GM18870 (cell line): ENCODE results near the gene CABLES2.
"Not testable (repeated sequence)": the region's sequence is repeated elsewhere in the genome, so short reads cannot be mapped to it uniquely, and the experiment has no call there.

Source experiments
- ATAC-seq: cut with Tn5 transposase; IDR thresholded peaks from one replicate; pipeline ENCODE4 v1.9.1; 2021; ENCODE audit warnings: moderate library complexity; ENCODE audit not compliant: unreplicated experiment

Gene CABLES2

DNA sequence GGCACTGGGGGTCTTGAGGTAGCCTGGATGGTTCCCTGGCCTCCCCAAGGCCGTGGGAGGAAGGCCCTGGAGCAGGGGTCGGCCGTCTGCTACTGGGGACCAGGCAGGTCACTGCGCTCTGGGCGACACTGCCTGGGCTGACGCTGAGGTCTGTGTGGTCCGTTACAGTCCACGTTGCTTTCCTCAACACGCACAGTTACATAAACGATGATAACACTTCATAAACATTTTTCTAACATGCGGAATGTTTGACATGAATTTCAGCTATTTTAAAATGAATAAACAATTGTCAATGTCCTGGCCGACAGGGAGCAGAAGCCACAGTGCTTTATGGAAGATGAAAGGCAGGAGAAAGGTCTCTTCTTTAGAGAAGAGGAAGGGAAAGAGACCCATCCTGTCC lies 30.4 kb upstream of the CABLES2 start:
- ATAC-seq = no peak

DNA sequence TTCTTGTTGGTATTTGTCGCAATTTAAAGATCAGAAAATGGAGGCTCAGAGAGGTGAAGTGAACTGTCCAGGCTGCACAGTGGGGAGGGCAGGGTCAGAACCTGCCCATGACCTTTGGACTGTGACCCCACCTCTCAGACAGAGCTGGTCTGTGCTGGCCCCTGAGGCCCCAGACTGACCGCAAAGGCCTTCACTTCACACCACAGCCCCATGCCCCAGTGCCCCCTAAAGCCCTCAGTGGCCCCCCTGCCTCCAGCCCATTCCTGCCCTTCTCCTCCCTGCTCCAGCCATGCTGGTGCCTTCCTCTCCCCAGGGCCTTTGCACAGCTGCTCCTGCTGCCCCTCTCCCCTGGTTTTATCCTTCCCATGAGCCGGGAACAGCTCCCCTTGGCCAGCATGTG lies 29.6 kb upstream of the CABLES2 start:
- ATAC-seq = no peak

DNA sequence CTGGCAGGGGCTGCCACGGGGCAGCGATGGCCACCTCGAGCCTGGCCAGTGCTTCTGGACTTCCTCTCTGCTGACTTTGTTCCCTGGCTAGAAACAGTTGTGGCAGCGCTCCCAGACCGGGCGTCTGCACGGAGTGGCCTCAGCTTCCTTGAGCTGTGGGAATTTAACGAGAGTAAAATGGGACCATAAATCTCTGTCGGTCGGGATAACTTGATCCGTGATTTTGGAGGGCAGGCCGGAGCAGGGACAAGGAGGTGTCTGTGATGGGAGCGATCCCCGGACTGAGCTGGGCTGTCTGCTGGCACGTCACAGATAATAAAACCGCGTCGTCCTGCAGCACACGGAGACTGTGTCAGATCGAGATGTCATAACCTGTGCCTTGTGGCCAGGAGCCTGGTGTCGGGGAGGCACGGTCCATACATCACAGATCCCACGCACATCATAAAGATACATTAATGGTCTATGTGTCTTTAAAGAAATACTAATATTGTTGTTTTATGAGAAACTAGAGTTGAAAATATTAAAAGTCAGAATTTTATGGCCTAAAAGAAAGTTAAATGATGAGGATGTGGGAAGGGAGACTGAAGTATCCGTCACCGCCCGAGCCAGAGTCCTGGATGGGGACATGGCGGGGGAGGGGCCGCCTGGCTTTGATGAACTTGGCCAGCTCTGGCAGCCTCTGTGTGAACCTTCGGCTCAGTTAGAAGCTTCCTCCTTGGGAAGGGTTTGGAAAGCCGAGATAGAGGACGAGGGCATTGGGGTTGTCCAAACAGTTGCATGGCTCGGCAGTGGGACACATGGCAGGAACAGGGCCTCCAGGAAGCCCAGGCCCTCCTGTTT lies 26.8 kb upstream of the CABLES2 start:
- no peak for ATAC-seq

DNA sequence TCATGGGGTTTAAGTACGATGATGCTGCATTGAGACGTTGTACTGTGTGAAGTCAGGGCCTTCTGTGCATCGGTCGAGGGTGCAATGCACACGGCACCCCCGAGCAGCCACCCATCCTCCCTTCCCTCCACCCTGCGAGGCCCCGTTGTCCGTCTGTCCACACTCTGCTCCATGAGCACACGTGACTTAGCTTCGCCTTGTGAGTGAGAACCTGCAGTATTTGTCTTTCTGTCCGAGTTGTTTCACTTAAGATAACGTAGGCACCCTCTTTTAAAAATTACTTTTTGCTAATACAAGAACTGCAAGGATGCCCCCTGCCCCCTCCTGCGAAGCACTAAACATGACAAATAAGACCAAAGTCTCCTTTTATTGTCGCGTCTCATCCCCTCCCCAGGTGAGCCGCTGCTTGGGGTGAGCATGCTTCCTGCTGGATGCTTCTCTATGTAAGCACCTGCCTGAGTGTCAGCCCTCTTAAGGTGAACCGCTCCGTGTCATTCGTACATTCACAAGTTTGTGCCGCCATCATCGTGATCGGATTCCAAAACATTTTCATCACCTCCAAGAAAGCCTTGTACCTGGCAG lies 23.9 kb upstream of the CABLES2 start:
- no peak for ATAC-seq

DNA sequence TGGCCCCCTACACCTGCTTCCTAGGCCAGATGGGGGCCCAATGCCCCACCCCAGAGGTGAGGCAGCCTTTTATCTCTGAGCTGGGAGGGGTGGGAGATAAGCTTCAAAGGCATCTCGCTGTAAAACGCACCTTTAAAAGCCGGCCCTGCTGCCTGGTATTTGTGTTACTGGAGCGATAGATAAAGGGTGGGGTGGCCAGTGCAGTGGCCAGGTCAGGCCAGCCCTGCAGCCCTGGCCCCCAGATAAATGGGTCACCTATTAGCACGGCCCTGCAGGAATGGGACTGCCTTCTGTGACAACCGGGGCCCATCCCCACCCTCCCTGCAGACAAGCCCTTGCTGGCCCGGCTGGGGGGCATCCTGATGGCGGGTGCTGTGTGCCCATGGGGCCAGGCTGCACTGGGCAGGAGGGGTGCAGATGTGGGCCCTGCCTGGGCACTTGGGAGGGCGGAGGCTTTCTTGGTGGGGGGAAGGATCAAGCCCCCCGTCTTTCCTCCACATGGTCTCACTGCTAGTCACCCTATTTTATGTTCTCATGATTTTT lies 23.3 kb upstream of the CABLES2 start:
- no peak for ATAC-seq

DNA sequence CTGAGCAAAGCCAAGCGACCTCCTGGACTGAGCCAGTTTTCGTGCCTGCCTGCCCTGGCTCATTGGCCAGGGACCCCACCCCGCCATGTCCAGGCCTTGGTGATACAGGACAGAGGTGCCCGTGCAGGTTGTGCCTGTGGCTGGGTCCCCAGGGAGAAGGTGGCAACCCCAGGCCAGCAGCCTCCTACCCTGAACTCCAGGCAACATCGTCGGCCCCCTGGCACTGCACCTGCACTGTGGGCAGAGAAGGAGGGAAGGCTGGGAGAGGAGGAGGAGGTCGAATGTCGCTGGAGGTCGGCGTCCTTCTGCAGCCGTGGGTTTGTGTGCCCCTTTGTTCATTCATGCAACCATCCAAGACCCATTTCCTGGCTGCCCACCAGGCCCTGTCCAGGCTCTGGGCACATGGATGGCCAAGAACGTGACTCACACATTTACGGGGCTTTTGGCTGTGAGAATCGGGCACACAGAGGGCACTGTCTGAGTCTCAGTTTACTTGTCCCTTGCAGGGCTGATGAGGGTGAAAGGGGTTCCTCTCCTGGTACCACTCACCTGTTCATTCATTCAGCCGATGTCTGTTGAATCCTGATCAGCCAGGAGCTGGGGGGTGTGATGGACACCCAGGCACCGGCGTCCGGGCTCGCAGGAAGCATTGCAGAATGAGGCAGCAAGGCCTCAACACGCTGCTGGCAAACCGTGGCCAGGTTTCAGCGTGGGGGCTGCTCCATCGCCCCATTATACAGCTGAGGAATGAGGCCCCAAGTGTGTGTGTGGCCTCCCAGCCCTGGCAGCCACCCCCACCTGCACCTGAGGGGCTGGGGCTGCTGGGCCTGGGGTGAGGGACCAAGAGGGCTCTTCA lies 22.6 kb upstream of the CABLES2 start:
- ATAC-seq = no peak

DNA sequence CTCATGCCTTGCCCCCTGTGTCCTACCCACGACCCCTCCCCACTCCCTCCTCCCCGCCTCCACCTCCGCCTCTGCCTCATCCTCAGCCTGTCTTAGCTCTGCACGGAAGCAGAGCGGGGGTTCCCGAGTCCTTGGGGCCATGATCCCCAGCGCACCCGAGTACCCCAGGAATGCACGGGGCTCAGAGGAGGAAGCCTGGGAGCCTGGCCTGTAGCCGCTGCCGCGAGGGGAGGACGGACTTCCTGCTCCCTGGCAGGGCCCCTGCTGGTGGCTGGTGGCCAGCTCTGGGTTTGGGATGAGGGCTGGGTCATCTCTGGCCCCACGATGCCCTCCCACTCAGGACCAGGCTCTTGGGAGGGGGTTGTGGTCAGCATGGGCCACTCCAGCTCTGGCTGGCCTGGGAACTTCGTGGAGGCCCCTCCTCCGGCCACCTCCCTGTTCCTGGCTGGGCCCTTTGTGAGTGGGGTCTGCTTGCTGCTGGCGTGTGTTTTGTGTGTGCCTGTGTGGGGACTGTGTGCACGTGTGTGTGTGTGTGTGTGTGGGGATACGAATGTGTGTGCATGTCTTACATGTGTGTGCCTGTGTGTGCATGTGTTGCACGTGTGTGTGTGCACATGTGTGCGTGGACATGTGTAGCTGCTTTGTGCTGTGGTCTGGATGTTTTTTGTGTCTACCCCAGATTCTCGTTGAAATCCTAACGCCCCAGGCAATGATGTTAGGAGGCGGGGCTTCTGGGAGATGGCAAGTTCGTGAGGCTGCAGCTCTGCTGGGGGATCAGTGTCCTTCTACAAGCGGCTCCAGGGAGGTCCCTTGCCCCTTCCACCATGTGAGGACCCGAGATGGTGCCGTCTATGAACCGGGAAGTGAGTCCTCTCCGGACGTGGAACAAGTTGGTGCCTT lies 21.6 kb upstream of the CABLES2 start:
- ATAC-seq = no peak

DNA sequence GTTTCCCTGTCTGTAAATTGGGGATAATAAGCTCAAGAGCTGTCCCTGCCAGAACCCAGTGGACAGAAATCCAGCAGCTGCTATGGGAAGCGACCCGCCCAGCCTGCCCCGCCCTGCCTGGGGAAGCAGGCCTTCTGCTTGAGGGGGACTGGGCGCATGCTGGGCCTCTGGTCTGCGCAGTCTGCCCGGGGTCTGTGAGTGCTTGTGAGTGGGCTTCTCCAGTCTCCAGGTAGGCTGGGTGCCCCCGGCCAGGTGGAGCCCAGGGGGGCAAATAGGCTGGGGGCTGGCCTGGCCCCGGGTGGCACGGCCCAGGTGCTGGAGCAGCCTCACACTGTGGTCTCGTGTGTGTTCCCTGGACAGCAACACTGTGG lies 20.9 kb upstream of the CABLES2 start:
- no peak for ATAC-seq

DNA sequence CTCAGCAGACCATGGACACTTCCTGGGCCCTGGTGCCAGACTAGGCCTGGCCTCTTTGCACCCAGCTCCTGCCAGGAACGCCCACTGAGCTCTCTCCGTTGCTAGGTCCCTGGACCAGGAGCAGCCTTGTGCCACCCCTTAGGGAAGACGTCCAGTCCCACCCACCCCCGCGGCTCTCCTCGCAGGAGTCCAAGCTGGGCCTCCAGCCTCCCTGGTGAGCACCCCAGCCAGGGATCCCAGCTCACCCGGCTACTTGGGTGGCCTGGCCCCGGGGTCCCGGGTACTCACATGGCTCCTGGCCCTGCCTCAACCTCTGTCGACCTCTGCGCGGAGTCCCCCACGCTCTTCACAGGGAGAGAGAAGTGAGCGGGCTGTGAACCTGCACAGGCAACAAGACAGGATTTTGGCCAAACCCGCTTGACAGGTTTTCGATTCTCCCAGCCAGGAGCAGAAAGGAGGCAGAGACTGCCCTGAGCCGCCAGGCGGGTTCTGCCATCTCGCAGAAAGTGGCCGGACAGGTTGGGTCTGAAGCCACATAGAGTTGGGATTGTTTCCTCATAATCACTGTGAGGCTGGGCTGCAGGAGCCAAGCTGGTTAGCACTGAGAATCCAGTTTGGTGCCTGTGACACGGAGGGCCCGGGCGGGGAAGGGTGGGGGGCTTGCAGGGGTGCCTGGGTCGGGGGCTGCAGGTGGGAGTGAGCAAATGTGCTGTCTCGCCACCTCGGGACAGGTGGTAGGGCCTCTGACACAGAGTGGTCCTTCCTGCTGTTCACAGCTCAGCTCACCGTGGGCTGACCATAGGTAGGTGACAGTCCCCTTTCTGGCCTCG lies 20.3 kb upstream of the CABLES2 start, which contains the start of gene RBBP8NL:
Gene RBBP8NL (minus strand): TSS at position 368 of the 830 bp plus-strand sequence. CDS start 7,892 bp downstream, outside the sequence.
- no peak for ATAC-seq

DNA sequence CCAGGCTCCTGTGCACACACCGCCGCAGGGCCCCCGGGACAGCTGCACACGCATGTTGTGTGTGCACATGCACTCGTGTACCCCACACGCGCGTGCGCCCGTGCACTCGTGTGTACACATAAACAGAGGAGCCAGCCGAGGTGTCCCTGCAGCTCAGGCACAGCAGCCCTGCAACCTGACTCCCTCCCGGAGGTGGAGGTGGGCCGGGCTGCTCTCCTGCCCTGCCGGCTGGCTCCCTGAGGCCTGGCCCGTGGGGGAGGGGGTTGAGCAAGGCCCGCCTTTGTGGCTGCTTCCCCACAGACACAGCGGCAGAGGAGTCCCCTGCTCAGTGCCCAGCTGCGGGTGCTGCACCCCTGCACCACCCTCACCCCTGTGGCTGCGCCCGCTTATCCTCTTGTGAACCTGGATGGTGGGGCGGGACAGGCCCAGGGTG lies 19.6 kb upstream of the CABLES2 start:
- no peak for ATAC-seq

DNA sequence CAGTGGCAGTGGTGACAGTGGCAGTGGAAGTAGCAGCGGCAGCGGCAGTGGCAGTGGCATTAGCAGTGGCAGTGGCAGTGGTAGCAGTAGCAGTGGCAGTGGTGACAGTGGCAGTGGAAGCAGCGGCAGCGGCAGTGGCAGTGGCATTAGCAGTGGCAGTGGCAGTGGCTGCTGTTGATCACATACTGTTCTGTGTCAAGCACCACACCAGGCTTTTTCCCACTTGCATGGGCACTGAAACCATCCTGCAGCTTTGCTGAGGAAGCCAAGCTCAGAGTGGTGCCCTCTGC lies 18.9 kb upstream of the CABLES2 start:
- ATAC-seq = not testable (repeated sequence)

DNA sequence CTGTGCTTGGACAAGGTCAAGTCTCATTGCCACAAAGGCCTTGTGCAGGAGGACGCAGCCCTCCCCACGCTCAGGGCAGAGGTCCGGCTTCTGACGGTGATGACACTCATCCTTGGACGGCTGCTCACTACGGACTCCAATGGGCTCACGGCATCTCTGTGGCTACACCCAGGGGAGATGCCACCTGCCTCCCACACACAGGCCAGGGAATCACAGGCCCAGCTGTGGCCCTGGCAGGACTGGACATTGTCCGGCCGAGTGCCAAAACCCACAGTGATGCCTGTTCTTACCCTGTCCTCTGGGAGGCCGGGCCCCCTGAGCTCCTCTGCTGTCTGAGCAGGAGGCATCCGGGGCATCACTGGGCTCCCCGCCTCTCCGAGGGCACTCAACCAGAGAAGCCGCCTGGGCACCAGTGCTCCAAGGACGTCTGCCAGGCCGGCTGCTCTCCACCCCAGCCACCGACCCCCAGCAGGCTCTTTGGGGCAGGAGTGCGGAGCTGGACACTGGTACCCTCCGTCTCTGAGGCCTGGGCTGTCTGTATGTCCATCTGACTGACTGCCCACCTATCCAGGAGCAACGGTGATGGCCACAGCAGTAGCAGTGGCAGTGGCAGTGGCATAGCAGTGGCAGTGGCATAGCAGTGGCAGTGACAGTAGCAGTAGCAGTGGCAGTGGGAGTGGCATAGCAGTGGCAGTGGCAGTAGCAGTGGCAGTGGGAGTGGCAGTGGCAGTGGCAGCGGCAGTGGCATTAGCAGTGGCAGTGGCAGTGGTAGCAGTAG lies 18.4 kb upstream of the CABLES2 start:
- no peak for ATAC-seq

DNA sequence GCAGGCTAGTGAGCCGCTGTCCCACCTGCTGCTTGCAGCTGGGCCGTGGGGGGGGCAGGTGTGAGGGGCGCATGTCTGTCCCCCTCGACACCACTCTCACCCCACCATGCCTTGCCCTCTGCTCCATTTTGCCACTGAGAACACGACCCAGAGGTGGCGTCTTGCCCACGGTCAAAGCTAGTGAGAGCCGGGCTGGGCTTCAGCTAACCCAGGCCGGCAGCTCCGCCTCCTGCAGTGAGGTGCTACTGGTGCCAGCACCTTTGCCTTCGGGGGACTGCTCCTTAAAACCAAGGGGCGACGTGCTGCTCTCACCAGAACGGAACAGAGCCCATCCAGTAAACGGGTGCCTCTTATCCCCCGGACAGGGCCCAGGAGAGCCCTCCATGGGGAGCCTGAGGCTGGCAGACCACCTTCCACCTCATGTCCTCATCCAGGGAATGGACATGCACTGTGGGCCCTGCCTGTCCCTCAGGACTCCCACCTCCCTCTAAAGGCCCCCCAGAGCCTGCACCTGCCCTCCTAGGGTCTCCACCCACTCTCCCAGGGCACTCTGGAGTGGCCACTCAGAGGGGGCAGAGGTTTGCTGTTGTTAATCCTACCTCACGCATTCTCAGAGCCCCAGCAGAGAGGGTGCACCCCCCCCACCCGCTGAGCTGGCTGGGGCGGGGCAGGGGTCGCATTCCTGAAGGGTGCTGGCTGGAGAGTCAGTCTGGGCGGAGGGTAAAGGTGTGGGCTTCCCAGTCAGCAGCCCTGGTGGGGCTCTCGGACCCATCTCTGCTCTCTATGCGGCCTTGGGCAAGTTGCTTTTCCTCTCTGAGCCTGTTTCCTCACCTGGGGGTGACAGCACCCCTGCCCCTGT lies 17.4 kb upstream of the CABLES2 start:
- ATAC-seq = no peak

DNA sequence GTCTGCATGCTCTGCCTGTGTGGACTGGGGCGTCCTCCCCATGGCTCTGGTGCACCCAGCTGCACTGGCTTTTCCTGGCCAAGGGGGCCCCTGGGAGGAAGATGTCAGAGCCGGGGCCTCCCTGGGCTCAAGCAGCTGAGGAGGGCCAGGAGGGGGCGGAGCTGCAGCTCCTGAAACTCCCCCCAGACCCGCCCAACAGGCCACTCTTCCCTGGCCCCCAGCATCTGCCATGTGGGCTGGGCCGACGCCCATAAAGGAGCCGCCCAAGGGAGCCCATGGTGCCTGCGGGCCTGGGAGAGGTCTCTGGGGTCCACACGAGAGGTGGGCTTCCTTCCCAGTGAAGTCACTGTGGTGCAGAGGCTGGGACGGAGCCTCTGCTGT lies 16.2 kb upstream of the CABLES2 start:
- ATAC-seq = no peak

DNA sequence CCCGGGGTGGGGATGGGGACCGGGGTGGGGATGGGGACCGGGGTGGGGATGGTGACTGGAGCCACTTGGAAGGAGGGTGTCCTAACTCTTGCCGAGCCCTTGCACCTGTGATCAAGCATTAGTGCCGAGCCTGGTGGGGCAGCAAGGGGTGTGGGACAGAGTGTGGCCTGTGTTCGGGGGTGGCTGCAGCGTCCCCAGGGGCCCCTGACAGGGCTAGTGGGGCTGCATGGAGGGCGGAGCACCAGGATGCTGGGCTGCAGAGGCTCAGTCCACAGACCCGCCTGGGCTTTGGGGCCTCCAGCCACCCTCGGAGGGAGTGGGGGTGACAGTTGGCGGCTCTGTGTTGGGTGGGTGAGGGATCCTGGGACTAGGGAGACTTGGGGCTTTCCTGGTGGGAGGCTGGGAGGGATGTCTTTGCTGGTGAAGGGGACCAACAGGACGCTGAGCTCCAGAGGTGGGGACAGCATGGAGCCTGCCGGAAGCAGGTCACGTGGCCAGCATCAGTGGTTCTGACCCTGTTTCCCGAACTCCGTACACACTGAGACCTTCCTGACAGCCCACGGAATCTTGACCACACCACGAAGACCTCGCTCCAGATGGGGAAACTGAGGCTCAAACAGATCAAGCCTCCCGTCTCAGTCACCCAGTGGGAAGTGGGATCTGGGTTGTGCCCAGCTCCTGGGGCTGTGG lies 15.7 kb upstream of the CABLES2 start:
- ATAC-seq = no peak

DNA sequence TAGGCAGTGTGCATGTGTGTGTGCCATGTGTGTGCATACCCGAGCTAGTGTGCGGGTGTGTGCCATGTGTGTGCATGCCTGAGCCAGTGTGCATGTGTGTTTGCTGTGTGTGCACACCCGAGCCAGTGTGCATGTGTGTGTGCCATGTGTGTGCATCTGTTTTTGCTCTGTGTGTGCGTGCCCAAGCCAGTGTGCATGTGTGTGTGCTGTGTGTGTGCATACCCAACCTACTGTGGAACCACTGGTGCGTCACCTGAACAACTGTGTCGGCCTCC lies 14.6 kb upstream of the CABLES2 start:
- ATAC-seq = no peak

DNA sequence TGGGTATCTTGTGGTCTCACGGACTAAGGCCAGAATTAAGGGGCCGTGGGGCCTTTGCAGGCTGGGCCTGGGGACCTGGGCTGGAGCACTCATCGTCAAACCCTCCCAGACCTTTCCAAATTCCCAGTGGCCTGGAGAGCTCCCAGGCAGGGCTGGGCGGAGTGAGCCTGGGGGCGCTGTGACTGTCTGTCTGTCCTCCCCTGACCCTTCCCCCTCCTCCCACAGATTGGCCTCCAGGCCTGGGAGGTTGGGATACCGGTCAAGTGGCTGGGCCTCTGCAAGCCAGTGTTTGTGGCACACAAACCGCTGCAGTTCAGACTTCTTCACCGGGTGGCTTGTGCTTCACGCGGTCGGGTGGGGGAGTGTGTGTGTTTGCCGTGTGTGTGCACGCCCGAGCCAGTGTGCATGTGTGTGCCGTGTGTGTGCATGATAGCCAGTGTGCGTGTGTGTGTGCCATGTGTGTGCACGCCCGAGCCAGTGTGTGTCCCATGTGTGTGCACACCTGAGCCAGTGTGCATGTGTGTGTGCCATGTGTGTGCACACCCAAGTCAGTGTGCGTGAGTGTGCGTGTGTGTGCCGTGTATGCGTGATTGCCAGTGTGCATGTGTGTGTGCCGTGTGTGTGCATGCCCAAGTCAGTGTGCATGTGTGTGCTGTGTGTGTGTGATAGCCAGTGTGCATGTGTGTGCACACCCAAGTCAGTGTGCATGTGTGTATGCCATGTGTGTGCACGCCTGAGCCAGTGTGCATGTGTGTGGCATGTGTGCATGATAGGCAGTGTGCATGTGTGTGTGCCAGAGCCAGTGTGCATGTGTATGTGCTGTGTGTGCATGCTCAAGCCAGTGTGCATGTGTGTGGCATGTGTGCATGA lies 14.0 kb upstream of the CABLES2 start:
- ATAC-seq = no peak
